H1 (cell line): Measurements from ENCODE around the gene SETX. TPM values are rescaled to one million over a fixed set of nuclear protein-coding genes. Genes with fewer than 3 reads are reported as not detected.

Experiments
- CTCF ChIA-PET: fragments of 300-600 bp; sonication (Branson Sonifier 250); formaldehyde crosslinking; loops from one replicate; lab custom pipeline; 2021; ENCODE audit not compliant: partially characterized antibody; lab: Charles Lee
- POLR2A ChIA-PET: fragments of 300-600 bp; sonication (Branson Sonifier 250); formaldehyde crosslinking; loops from one replicate; lab custom pipeline; 2021; ENCODE audit warnings: inconsistent platforms; ENCODE audit not compliant: partially characterized antibody; lab: Charles Lee
- DNase-seq, 2 experiments: peaks; one replicate each; pipeline versions ENCODE4 v3.0.0 to v3.0.0-alpha.2; 2010 to 2022; ENCODE audit warnings: low spot score in 2 of 2, low read depth in 1 of 2, mixed read lengths in 1 of 2
- FAIRE-seq: peaks from 2 replicates; lab custom pipeline; 2011; peaks lifted over from hg19 to GRCh38; lab: Jason Lieb, UNC
- H2AFZ ChIP-seq: 2 replicates; pipeline ENCODE4 v1.8.1; 2012; ENCODE audit warnings: low read length, inconsistent platforms
- H2AK5ac ChIP-seq: 2 replicates; pipeline ENCODE4 v1.6.1; 2013; ENCODE audit warnings: low read depth, low read length
- H2BK120ac ChIP-seq: replicated peaks from 2 replicates; pipeline ENCODE3; 2013; ENCODE audit warnings: low read depth, low read length, inconsistent platforms
- H2BK12ac ChIP-seq: 2 replicates; pipeline ENCODE4 v1.6.1; 2013; ENCODE audit warnings: low read depth, low read length
- H2BK15ac ChIP-seq: 2 replicates; pipeline ENCODE4 v1.6.1; 2013; ENCODE audit warnings: low read length
- H2BK20ac ChIP-seq: 2 replicates; pipeline ENCODE4 v1.6.1; 2013; ENCODE audit warnings: low read length
- H2BK5ac ChIP-seq: 2 replicates; pipeline ENCODE4 v1.6.1; 2013; ENCODE audit warnings: low read depth, low read length
- H3K14ac ChIP-seq: 2 replicates; pipeline ENCODE4 v1.6.1; 2013; ENCODE audit warnings: inconsistent platforms; ENCODE audit not compliant: insufficient read length
- H3K18ac ChIP-seq: 2 replicates; pipeline ENCODE4 v1.6.1; 2013; ENCODE audit warnings: low read length; ENCODE audit errors: extremely low read depth
- H3K23ac ChIP-seq: 2 replicates; pipeline ENCODE4 v1.6.1; 2013; ENCODE audit warnings: inconsistent platforms; ENCODE audit not compliant: insufficient read length
- H3K23me2 ChIP-seq: 2 replicates; pipeline ENCODE4 v1.6.1; 2013; ENCODE audit warnings: low read depth, low read length
- H3K27ac ChIP-seq: 2 replicates; pipeline ENCODE4 v1.6.1; 2011; ENCODE audit warnings: low read depth, low read length, inconsistent platforms
- H3K27me3 ChIP-seq, 4 experiments: replicated peaks in 1 of 4; 1 replicate in 1 of 4; 2 replicates in 3 of 4; pipeline versions ENCODE4 v1.6.1 to v1.8.1; 2011 to 2013; ENCODE audit warnings: low read length in 3 of 4, mild to moderate bottlenecking in 3 of 4, inconsistent platforms in 2 of 4, mixed read lengths in 2 of 4, moderate library complexity in 1 of 4; ENCODE audit not compliant: control insufficient read depth in 3 of 4, insufficient read depth in 3 of 4; ENCODE audit errors: extremely low read depth in 1 of 4
- H3K36me3 ChIP-seq, 4 experiments: 2 replicates each; pipeline versions ENCODE4 v1.6.1 to v1.8.1; 2011 to 2013; ENCODE audit warnings: mild to moderate bottlenecking in 4 of 4, low read length in 3 of 4, moderate library complexity in 2 of 4, control low read depth in 1 of 4, inconsistent platforms in 1 of 4; ENCODE audit not compliant: insufficient read depth in 4 of 4, control insufficient read depth in 2 of 4
- H3K4ac ChIP-seq: replicated peaks from 2 replicates; pipeline ENCODE3; 2013; ENCODE audit warnings: low read length, low read depth, mixed read lengths, inconsistent platforms; ENCODE audit not compliant: insufficient read length
- H3K4me1 ChIP-seq, 4 experiments: replicated peaks in 1 of 4; 1 replicate in 1 of 4; 2 replicates in 3 of 4; pipeline versions ENCODE4 v1.6.1 to v1.8.1; 2011 to 2013; ENCODE audit warnings: low read length in 3 of 4, inconsistent platforms in 2 of 4, mixed read lengths in 1 of 4; ENCODE audit not compliant: insufficient read depth in 4 of 4, control insufficient read depth in 3 of 4
- H3K4me2 ChIP-seq, 2 experiments: 2 replicates each; pipeline versions ENCODE4 v1.6.1 to v1.8.1; 2011 to 2013; ENCODE audit warnings: low read depth in 2 of 2, low read length in 2 of 2, control low read depth in 1 of 2, inconsistent platforms in 1 of 2, mild to moderate bottlenecking in 1 of 2; ENCODE audit not compliant: insufficient read depth in 1 of 2
- H3K4me3 ChIP-seq, 4 experiments: fragments of 200-600, 300-600 bp in 1 of 4; sonication (generic), shearing (Covaris generic), sonication (Bioruptor Twin) in 1 of 4; 2 replicates each; pipeline versions ENCODE4 v1.5.1 to v1.8.1; 2011 to 2016; ENCODE audit warnings: low read length in 4 of 4, low read depth in 3 of 4, control low read depth in 2 of 4, inconsistent platforms in 2 of 4, mild to moderate bottlenecking in 2 of 4, mixed read lengths in 1 of 4, moderate library complexity in 1 of 4; ENCODE audit not compliant: insufficient read depth in 2 of 4; ENCODE audit errors: extremely low read depth in 1 of 4
- H3K56ac ChIP-seq: replicated peaks from 2 replicates; pipeline ENCODE3; 2013; ENCODE audit warnings: low read depth, mild to moderate bottlenecking, mixed read lengths, low read length, inconsistent platforms; ENCODE audit not compliant: insufficient read length
- H3K79me1 ChIP-seq: 2 replicates; pipeline ENCODE4 v1.6.1; 2013; ENCODE audit warnings: low read depth, low read length, control low read depth
- H3K79me2 ChIP-seq, 2 experiments: 2 replicates each; pipeline versions ENCODE4 v1.6.1 to v1.8.1; 2012 to 2013; ENCODE audit warnings: low read length in 2 of 2, mild to moderate bottlenecking in 2 of 2, inconsistent platforms in 1 of 2; ENCODE audit not compliant: insufficient read depth in 2 of 2, control insufficient read depth in 1 of 2
- H3K9ac ChIP-seq, 4 experiments: replicated peaks in 1 of 4; 1 replicate in 1 of 4; 2 replicates in 3 of 4; pipeline versions ENCODE4 v1.6.1 to v1.8.1; 2011 to 2013; ENCODE audit warnings: low read depth in 3 of 4, low read length in 3 of 4, control low read depth in 2 of 4, mild to moderate bottlenecking in 2 of 4, moderate library complexity in 2 of 4, inconsistent platforms in 1 of 4; ENCODE audit errors: extremely low read depth in 1 of 4
- H3K9me3 ChIP-seq, 2 experiments: 2 replicates each; pipeline versions ENCODE4 v1.6.1 to v1.8.1; 2012 to 2013; ENCODE audit warnings: mild to moderate bottlenecking in 2 of 2, moderate library complexity in 2 of 2, control low read depth in 1 of 2, inconsistent platforms in 1 of 2, low read depth in 1 of 2, low read length in 1 of 2, mixed read lengths in 1 of 2; ENCODE audit not compliant: insufficient read depth in 2 of 2
- H4K20me1 ChIP-seq, 2 experiments: replicated peaks in 1 of 2; 2 replicates each; pipeline versions ENCODE3 to v1.8.1; 2011 to 2013; ENCODE audit warnings: inconsistent platforms in 2 of 2, low read length in 2 of 2, mild to moderate bottlenecking in 1 of 2; ENCODE audit not compliant: insufficient read depth in 2 of 2, control insufficient read depth in 1 of 2
- H4K5ac ChIP-seq: 2 replicates; pipeline ENCODE4 v1.6.1; 2013; ENCODE audit warnings: low read length, low read depth, mixed read lengths, inconsistent platforms; ENCODE audit not compliant: insufficient read length
- H4K8ac ChIP-seq: 2 replicates; pipeline ENCODE4 v1.8.0; 2013; ENCODE audit warnings: mild to moderate bottlenecking, moderate library complexity, low read length, inconsistent platforms; ENCODE audit not compliant: insufficient read depth; ENCODE audit errors: extremely low read depth
- H4K91ac ChIP-seq: replicated peaks from 2 replicates; pipeline ENCODE3; 2013; ENCODE audit warnings: low read length, mixed read lengths, inconsistent platforms; ENCODE audit not compliant: insufficient read length
- CHD1 ChIP-seq: IDR thresholded peaks from 2 replicates; pipeline ENCODE4 v1.6.1; 2012; ENCODE audit warnings: low read depth, low read length, improper control_type of control experiment
- CTBP2 ChIP-seq: IDR thresholded peaks from 2 replicates; pipeline ENCODE4 v1.7.0; 2011; ENCODE audit warnings: borderline replicate concordance, mild to moderate bottlenecking, moderate library complexity, mixed read lengths, low read length; ENCODE audit not compliant: insufficient read depth, insufficient read length
- GTF2F1 ChIP-seq: IDR thresholded peaks from 2 replicates; pipeline ENCODE4 v1.6.1; 2012; ENCODE audit warnings: low read depth, low read length, improper control_type of control experiment, borderline replicate concordance
- JUND ChIP-seq: IDR thresholded peaks from 2 replicates; pipeline ENCODE4 v1.6.1; 2011; ENCODE audit warnings: mild to moderate bottlenecking, improper control_type of control experiment, low read length
- KDM4A ChIP-seq: IDR thresholded peaks from one replicate; pipeline ENCODE4 v1.7.1; 2012; ENCODE audit warnings: low read depth, mild to moderate bottlenecking, moderate library complexity, low read length, inconsistent platforms; ENCODE audit not compliant: severe bottlenecking
- RBBP5 ChIP-seq: IDR thresholded peaks from 2 replicates; pipeline ENCODE4 v1.7.1; 2012; ENCODE audit warnings: low read depth, mild to moderate bottlenecking, inconsistent platforms, low read length, moderate library complexity, borderline replicate concordance
- SIRT6 ChIP-seq: IDR thresholded peaks from one replicate; pipeline ENCODE4 v1.7.1; 2012; ENCODE audit warnings: low read length, inconsistent platforms
- TAF1 ChIP-seq: IDR thresholded peaks from 2 replicates; pipeline ENCODE4 v1.6.1; 2011; ENCODE audit warnings: mild to moderate bottlenecking, low read depth, low read length
- TAF7 ChIP-seq: optimal IDR thresholded peaks from 2 replicates; pipeline ENCODE3; 2011; ENCODE audit warnings: low read depth, mild to moderate bottlenecking, inconsistent platforms, low read length, moderate library complexity, borderline replicate concordance
- WGBS, 2 experiments: shearing (Covaris generic) in 1 of 2; methylation state at CpG; one replicate each; pipeline versions ENCODE4 v1.1.6 to v1.1.7; 2013 to 2015; ENCODE audit warnings: low lambda C conversion rate in 2 of 2, mixed read lengths in 2 of 2, inconsistent platforms in 1 of 2, low coverage in 1 of 2, missing lambda C conversion rate in 1 of 2; ENCODE audit not compliant: insufficient replicate concordance in 2 of 2, insufficient coverage in 1 of 2, insufficient read length in 1 of 2; ENCODE audit errors: extremely low coverage in 1 of 2, missing lambda C conversion rate in 1 of 2; 5-methylcytosine and 5-hydroxymethylcytosine counted together
- polyA plus RNA-seq, 7 experiments: library from polyadenylated mRNA; depleted of rRNA in 3 of 7; stranded (reverse) in 5 of 7; unstranded in 2 of 7; fragments of >200 nt in 5 of 7; fragments of 200-250 nt in 2 of 7; gene quantifications; 1 replicate in 5 of 7; 2 replicates in 1 of 7; 4 replicates in 1 of 7; pipeline versions ENCODE4 v1.2.1 to v1.2.3, GENCODE V29; 2011 to 2013; ENCODE audit warnings: missing spikeins in 2 of 7, mixed read lengths in 2 of 7
- total RNA-seq: library from RNA; stranded (reverse); fragmentation: NEBNext Ultra II Directional; extraction: Animal tissue kit (Norgen Biotek cat#: 25700); gene quantifications from 2 replicates; pipeline ENCODE4 v1.2.1, GENCODE V29; 2021
- TF ChIP-seq, protein P1 (sequence below): IDR thresholded peaks from 2 replicates; pipeline ENCODE4 v1.6.1; 2012; ENCODE audit warnings: inconsistent platforms

The SETX gene
- total and polyA plus RNA-seq, 2 of the 8 experiments (the other 6 are each of a cell fraction or from before 2014, with no cell fraction given), result 15.1 to 37.9 TPM

DNA sequence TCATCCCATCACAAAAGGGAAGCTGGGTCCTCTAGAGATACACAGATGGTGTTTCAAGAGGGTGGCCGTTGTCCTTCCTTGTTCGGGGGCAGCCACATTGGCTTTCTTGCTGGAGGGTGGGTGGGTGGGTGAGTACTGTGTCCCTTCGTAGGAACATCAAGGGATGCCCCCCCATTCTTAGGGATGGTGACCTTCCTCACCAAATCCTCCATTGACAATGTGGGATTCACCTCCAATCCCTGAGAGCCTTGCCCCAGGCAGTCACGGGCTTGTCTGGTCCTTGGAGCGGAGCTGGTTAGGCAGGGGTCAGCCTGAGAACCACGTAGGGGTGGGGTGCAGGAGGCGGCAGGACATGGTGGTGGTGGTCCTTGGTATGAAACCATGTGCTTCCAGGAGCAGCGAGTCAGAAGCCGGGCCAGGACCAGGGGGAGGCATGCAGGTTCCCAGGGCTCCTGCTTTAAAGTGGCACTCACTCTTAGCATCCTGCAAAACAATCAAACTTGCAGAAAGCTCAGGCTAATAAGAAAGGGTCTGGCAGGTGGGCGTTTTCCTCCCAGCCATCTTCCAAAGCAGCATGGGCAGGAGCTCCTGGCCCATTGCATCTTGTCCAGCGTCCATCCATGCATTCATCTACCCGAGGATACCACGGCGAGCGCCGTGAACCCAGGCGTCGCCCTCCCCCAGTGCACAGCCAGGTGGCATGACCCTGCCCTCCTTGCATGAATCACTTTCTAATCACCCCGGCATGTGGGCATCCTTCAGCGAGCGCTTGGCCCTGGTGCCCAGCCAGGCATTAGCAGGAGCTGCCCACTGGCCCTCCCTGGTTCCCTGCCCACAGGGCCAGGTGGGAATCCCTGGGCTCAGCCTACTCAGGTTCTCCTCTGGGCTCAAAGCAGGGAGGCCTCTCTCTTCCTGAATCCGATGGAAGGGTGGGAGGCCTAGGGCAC is 116.5 kb downstream of the SETX start:
- Histone ChIP-seq H3K23me2 (peaks cover 14% of the 10 kb centered on the region; the same call in 1 of the 2 replicates), H3K23ac (no peak overlapping the region), H3K79me2 (no peaks in the 10 kb centered on the region), H2BK20ac (no peak overlapping the region), H3K56ac (no peak overlapping the region), H4K91ac (peak overlapping the region; percentile 57), H3K14ac (no peak overlapping the region), H4K5ac (no peak overlapping the region), H3K27me3 (peaks cover 0 to 12% (median 10%) of the 10 kb centered on the region in 4 experiments; a peak in 6 of 7 replicates), H3K4me2 (no peak overlapping the region), H2BK12ac (peak overlapping the region; percentile 17; the same call in 1 of the 2 replicates), H2AFZ (no peak overlapping the region), H4K20me1 (peaks cover 2% of the 10 kb centered on the region in 2 experiments), H3K4me3 (no peak overlapping the region), H3K4ac (no peak overlapping the region), H3K18ac (no peak overlapping the region), H3K9me3 (no peaks in the 10 kb centered on the region), H3K27ac (no peak overlapping the region), H2BK15ac (no peak overlapping the region), H2BK120ac (no peak overlapping the region), H3K79me1 (no peaks in the 10 kb centered on the region), H3K4me1 (peaks cover 2 to 18% (median 14%) of the 10 kb centered on the region in 4 experiments), H3K9ac (no peak overlapping the region), H2BK5ac (no peak overlapping the region; the same call in 1 of the 2 replicates), H4K8ac (no peak overlapping the region; the same call in 1 of the 2 replicates), H2AK5ac (0 out of 2 replicates have a peak overlapping the region, but pooled peaks have one; percentile 20), H3K36me3 (no peaks in the 10 kb centered on the region)
- no peak for FAIRE-seq
- CTCF ChIA-PET, result interaction anchor here (0.5 to 16.9 kb wide), 16 partner anchors 8 to 600 kb away, joined by 3 to 370 read pairs (median 4); partner anchors contain the start of gene NTNG2
- WGBS, 2 experiments, result 74% methylated on average over 20 of the region's 22 CpGs; no CpG with 5 or more reads in 1 of the 2 experiments
- POLR2A ChIA-PET, result no interaction called here
- no peak for DNase-seq
- no peak for TF ChIP-seq CTBP2
- no peak for TF ChIP-seq TAF7
- no peak for TF ChIP-seq SIRT6
- no peak for TF ChIP-seq KDM4A
- TF ChIP-seq RBBP5, result no peak
- no peak for TF ChIP-seq GTF2F1
- no peak for TF ChIP-seq CHD1
- TF ChIP-seq, protein P1, sequence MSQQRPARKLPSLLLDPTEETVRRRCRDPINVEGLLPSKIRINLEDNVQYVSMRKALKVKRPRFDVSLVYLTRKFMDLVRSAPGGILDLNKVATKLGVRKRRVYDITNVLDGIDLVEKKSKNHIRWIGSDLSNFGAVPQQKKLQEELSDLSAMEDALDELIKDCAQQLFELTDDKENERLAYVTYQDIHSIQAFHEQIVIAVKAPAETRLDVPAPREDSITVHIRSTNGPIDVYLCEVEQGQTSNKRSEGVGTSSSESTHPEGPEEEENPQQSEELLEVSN, result no peak
- TF ChIP-seq JUND, result no peak
- no peak for TF ChIP-seq TAF1
